Posterior cingulate gyrus (tissue), 11 donors: ENCODE results near the gene LRSAM1.

Experiments
- DNase-seq, 10 donors: peaks; one replicate each; pipeline versions ENCODE4 v3.0.0 to v3.0.0-alpha.2; 2020 to 2021; ENCODE audit warnings: mixed read lengths in 3 of 10
- intact Hi-C: fragments of 100-400 bp; cut with DNase I; formaldehyde crosslinking; loops from one replicate; pipeline ENCODE4 v1.15.1; 2023

The LRSAM1 gene

DNA sequence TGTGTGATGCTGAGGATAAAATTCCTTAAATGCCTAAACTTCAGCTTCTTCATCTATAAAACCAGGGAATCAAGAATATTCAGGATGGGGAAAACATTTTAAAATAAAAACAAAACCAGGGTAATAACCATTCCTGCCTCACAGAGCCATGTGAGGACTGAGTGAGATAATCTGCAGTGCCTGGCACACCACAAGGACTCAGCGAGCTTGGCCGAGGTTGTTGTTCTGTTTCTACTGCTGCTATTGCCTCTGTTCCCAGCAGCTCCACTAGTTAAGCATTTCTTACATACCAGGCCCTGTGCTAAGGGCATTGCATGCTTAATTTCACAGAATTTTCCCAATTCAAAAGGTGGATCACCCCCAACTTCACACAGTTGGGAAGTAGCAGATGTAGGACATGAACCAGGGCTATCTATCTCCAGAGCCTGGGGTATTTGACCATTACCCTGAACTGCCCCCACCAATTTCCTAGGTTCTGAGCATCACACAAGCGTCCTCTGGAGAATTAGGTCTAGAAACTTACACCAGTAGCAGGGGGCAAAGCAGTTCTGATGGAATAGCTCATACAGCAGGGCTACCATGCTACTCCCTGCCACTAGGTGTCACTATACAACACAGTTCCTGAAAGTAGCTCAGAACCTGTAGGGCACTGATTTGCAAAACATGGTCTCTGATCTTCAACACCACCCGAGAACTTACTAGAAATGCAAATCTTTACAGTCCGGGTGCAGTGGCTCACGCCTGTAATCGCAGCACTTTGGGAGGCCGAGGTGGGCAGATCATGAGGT, 74.3 kb downstream of the LRSAM1 start:
- DNase-seq, result no peak
- intact Hi-C loops, result no loop called here

DNA sequence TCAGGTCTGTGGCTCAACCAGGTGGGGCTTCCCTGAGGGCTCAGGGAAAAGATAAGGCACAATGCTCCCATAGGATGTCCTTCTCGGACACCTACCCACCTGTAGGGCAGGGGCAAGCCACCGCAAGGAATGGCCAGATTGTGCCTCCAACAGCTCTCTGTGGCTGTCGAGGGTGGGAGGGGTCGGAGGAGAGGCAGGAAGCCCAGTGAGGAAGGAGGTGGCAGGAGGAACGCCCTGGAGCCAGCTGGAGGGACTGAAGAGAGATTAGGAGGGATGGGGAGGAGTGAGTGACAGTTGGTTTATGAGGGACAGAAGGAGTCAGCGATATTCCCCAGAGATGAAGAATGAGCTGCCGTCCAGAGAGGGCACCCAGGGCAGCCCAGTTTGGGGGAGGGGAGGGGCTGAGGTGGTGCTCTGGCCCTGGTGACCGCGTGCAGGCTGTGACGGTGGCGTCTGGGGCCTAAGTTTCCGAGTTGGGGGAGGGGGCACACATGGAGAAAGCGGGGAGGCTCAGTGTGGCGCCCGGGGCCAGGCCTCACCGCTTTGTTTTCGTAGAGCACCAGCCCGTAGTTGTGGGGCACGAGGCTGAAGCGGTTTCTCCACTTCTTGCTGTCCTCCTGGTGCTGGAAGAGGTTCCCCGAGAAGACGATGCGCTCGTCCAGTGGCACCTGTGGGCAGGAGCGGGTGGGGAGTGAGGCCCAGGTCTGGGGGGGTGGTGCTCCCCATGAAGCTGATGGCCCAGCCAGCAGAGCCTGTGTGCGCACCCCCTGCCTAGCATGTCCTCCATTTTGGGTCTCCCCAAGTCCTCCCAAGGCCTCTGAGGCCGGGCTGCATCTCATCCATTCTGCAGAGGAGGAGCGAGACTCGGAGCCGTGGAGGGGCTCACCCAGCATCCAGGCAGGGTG, 75.6 kb downstream of the LRSAM1 start:
- intact Hi-C loops, result no loop called here
- DNase-seq, result no peak

DNA sequence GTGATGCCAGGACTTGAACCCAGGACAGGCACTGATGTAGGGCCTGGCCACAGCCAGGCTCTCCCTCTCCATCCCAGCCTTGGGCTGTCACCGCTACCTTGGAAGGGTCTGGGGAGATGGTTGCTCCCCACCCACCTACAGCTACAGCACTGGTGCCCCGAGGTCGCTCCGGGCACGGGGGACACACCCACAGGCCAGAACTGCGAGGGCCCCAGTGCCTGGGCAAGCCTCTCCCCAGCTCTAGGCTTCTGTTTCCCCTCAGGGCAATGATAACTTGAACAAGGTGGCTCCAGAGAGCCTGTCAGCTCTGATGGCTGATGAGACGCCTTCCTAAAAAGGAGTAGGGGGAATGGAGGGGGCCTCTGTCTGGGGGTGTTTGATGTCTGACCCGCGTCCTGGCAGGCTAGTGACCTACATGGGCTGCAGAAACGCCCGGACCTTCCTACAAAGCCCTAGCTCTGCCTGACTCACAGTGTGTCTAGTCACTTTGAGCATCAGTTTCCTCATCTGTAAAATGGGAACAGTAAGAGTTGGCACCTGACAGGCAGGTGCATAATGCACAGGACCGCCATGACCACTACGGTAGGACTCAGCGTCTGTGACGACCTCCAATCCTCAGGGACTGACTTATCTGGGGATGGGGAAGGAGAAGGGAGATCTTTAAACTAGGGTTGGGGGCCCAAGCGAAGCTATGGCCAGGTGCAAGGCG, 76.4 kb downstream of the LRSAM1 start:
- intact Hi-C loops, result no loop called here
- no peak for DNase-seq

DNA sequence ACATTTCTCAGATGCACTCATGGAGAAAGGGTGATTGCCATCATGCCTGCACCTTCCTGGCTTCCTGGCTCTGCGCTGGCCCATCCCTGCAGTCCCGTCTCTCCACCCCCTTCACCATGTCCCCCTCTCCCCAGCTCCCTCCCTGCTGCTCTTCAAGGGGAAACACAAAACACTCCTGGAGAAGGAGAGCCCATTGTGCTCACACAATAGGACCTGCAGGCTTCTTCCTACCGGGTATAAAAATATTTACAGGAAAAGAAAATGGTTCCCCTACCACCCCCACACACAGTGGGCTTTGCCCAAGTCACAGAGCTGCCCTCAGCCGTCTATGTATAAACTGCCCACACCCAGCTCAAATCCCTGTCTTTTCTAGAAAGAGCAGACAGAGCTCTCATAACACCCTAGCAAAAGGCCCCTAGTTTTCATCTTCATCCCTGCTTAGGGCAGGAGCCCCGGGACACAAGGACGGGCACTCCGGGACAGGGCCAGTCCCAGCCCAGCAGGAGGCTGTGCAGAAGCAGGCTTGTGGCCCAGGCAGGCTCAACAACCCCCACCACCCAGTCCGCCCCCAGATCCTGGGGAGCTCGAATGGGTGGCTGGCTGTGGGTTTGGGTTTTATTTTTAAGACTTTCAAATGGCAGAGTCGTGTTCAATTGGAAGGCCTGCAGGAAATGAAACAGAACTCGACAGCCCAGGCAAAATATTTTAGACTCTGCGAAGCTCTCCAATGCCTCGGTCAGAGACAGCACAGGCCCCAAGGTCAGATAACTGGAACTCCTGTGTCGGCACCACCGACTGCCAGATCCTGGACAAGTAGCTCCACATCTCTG, 77.3 kb downstream of the LRSAM1 start:
- intact Hi-C loops, result no loop called here
- DNase-seq, result no peak

DNA sequence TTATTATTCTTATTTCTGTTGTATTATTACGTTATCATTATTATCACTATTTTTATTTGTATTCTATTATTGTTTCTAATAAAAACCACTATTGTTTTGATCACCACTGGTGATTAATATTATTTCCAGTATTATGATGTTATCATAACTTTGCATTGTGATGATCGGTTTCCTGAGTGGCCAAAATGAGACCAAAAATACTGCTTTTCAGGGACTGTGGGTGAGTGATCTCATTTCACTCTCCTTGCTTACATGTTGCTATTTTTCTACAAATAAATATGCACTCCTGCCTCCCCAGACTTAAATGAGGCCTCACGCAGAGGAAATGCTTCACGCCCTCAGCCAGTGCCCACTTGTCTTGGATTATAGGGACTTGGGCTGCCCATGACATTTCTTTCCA, 78.4 kb downstream of the LRSAM1 start:
- intact Hi-C loops, result no loop called here
- DNase-seq, result no peak

DNA sequence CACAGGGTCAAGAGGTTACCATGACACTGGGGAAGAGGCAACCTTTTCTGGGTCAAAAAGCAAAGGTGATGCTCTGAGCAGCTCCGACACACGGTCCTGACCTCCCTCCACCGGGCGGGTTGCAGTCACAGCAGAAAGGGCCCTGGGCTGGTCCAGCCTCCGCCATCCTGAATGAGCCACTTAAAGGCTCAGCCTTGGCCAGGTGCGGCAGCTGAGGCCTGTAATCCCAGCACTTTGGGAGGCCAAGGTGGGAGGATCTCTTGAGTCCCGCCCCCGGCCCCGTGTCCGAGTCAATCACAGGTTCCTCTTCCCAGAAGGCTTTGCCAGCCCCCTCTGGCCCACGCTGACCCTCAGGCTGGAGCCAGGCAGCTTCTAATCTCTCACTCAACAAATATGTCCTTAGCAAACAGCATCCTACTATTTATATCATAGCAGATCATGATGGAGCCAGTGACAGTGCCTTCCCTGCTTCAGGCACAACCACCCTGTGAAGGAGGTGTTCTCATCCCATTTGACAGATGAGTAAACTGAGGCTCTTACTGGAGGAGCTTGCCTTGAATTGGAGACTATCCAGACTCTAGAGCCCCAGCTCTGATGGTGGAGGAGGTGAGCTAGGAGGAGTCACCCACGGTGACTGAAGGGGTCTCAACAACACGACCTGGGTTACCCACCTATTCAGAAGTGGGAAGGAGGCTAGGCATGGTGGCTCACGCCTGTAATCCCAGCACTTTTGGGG, 79.1 kb downstream of the LRSAM1 start:
- no peak for DNase-seq
- intact Hi-C loops, result no loop called here

DNA sequence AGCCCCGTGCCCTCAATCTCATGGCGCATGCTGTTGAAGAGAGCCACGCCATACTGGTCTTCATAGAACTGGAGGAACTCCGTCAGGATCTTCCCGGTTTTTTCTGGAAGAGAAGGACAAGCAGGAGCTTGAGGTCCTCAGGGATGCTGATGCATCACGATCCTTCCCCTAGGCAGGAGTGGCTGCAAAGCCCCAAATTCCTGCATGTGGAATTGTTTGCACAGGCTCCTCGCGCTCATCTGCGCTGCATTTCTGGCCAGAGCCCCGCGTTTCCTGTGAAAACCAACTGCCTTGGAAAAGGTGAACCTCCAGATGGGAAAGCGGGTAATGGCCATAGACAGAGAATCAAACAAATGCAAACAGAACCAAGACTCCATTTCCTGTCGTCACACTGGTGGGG, 80.4 kb downstream of the LRSAM1 start:
- DNase-seq, result no peak
- intact Hi-C loops, result no loop called here

DNA sequence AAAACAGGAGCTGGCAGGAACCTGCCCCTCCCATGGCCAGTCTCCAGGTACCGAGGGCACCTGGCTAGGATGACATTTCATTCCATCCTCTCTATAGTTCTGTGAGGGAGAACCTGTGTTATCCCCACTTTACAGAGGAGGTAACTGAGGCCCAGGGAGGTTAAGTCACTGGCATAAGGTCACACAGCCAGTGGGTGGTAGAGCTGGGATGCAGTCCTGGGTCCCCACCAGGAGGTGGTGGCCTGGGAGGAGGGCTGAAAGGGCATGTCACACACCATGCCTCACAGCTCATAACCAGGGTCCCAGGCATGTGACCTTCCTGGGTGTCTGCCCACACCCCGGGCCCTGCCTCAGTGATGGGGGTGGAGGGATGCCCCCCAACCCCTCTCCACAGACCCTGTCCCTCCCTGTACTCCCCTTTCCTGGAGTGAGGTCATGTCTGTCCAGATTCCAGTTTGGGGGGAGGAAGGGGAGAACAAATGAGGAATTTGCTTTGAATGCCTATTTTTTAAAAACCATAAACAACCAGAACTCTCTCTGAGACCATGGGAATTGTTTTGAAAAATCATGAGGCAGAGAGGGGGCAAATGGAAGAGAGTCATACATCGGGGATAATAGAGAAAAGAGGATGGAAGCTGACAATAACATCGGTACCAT, 83.1 kb downstream of the LRSAM1 start:
- intact Hi-C loops, result no loop called here
- no peak for DNase-seq

DNA sequence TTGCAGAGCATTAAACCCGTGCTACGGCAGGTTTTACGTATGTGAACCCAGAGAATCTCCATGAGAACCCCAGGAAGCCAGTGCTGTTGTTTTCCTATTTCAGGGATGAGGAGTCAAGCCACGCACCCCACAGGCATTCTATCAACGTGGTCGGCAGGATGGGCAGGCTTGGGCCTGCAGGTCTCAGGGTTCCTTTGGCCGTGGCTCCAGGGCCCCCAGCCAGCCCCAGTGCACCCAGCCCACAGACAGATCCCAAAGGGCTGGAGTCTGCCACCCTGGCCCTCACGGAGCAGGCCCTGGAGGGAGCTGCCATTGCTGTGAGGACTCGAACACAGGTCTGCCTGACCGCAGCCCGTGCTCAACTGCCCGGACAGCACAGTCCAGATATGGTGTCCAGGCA, 83.6 kb downstream of the LRSAM1 start:
- no peak for DNase-seq
- intact Hi-C loops, result no loop called here

DNA sequence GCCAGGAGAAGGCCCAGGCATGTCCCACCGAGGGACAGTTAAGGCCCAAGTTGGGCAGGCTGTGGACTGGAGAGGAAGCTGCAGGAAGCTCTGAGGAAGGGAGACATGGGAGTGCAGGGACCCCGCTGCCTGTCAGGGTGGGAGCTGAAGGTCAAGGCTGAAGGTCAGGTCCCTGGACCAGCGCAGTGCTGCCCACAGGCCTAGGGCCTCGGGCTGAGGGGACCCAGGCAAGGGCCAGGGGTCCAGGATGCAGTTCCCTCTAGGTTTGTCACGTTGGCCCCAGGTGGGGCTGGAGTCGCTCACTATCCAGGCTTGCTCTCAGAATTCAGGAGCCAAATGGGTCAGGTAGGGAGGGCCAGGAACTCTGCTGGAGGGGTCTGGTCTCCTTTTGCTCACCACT, 84.1 kb downstream of the LRSAM1 start:
- intact Hi-C loops, result no loop called here
- no peak for DNase-seq

DNA sequence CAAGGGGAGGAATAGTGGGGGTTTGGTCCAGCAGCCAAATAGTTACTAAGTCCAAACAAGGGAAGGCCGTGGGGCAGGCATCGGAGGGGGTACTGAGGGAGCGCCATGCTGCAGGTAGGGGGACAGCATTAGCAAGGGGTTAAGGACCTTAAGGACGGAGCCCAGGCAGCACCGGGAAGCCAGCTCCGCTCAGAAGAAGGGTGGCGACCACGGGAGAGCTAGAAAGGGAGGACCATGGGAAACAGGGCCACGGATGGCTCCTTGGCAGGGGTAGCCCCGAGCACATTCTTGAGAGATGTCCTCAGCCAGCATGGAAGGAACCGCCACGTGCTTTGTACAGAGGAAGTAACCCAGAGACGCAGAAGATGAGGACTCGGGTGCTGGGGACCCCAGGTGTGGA, 84.5 kb downstream of the LRSAM1 start:
- intact Hi-C loops, result no loop called here
- DNase-seq, result no peak

DNA sequence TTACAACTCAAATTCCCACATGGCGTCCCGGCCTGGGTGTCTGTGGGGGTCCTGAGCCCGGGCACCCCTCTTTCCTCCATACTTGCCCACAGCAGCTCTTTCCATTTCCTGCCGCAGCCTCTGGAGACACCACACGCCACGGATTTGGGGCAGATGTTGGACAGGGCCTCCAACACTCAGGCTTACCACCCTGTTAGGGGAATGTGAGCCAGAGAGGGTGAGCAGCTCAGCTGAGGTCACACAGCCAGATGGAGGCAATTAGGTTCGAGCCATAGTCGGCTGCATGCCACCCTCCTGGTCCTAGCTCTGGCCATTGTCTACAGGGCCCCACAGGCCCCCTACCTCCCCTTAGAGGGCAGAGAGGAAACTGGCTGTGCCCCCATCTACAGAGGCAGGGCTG, 85.2 kb downstream of the LRSAM1 start:
- intact Hi-C loops, result no loop called here

DNA sequence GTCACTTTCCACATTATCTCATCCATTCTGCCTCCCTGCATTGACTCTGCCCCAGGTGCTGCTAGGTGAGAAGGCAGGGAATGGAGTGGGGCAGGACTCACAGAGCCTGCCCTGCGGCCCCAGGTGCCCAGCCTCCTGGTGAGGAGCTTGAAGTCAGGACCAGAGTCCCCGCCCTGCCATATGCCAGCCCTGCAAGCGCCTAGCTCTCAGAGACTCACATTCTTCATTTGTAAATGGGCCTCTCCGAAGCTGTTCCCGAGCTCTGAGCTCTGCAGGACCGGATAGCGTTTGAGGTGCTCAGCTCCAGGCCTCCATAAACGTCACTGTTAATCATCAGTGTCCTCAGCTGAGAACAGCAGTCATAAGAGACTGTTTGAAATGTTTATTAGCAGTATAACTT, 85.7 kb downstream of the LRSAM1 start:
- intact Hi-C loops, result no loop called here
- no peak for DNase-seq

More for the DNA sequence above, 85.2 kb downstream of the LRSAM1 start:
- no peak for DNase-seq

DNA sequence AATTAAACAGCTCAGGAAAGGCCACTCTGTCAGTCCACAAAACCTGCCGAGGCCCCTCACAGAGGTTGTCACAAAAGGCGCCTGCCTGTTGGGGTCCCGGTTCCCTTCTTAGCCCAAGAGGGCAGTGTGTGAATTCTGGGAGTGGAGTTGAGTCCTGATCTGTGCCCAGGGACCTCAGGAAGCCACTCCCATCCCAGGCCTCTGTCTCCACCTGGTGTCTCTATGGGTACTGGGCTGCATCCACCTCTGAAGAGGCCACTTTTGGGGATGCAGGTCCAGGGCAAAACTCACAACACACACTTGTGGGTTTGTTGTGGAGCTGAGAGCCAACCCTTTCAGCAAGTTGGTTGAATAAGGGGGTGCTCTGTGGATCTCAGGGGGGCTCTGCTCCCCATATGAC, 86.5 kb downstream of the LRSAM1 start:
- intact Hi-C loops, result no loop called here
- no peak for DNase-seq

DNA sequence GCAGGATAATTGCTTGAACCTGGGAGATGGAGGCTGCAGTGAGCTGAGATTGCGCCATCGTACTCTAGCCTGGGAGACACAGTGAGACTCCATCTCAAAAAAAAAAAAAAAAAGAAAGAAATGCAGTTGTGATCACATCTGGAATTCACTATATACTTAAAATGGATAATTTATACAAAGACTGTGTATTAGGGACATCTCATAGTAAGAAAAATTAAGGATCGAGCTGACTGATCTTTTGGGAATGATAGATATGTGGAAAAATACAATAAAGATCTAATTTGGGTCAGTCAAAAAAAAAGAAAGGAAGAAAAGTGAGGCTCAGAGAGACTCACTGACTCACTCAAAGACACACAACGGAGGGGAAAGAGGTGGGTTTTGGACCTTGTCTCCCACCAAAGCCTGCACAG, 87.5 kb downstream of the LRSAM1 start:
- intact Hi-C loops, result no loop called here

DNA sequence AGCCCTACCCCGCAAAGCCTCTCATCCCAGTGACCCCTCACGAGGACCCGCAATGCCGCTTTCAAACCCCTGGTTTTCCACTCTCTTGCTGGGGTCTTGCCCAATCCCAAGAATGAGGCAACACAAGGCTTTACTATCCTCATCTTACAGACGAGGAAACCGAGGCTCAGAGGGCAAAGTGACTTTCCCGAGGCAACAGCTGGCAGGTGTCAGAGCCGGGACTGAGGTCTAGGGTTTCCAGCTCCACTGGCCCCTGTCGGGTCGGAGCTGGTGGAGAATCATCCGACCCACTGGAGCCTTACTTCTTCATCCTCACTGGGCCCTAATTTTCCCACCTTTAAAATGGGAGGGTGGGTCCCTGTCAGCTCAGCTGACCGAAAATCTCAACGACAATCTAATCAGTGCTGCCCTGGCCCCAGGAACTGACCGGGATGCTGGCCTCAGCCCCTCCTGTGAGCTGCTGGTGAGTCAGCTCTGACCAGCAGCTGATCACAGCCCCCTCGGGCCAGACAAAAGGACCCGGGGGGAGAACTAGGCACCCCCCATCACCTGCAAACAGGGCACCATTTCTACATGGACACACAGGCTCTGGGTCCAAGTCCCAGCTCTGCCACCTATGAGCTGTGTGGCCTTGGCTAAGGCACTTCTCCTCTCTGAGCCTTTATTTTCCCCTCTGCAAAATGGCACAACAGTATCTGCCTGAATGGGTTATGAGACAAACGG, 88.1 kb downstream of the LRSAM1 start:
- DNase-seq, result no peak
- intact Hi-C loops, result no loop called here

More for the DNA sequence above, 87.5 kb downstream of the LRSAM1 start:
- DNase-seq, result no peak

DNA sequence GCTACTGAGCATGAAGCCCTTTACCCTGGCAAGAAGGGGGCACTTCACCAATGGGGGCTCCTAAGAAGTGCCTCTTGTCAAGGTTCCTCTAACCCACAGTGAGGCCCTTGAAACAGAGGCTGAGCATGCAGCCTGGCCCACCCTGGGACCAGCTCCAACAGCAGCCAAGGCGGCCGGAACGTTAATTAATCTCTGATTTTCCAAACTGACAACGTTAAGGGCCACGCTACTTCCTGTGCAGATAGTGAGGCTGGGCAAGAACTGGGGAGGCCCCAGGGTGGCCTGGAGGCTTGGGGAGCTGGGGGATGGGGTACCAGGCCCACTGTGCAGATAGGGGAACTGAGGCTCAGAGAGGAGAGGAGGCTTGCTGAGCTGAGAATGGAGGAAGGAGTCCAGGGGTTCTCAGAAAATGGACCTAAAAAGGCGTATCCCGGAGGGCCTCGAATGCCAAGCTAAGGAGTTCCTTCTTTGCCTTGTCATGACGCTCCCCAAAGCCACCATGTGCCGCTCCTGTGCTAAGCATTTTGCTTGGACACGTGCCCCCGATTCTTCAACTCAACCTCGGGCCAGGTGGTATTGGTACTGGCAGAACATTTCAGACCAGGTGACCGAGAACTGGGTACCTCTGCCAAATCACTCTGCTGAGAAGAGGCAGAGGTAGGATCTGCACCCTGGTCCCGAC, 88.8 kb downstream of the LRSAM1 start:
- DNase-seq, result no peak
- intact Hi-C loops, result no loop called here

DNA sequence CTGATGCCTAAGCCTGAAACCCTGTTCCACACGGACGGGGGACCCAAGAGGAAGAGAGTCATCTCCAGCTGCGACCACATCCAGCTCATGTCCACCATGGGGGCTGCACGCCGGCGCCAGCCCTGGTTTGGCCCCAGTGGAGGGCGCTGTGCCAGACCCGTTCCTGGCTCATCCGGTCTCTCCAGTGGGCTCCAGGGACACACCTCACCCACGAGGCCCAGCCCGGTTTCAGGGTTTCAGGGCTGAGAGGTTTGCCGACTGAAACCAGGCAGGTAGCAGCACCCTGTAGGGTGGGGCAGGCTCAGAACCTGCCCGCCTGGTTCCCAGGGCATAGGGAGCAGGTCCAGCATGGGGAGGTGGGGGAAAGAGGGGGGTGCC, 89.3 kb downstream of the LRSAM1 start:
- intact Hi-C loops, result no loop called here
- no peak for DNase-seq
